ENCODE results near the gene TRAPPC1. TPM values are rescaled to one million over a fixed set of nuclear protein-coding genes. Genes with fewer than 3 reads are reported as not detected.

TRAPPC1 gene
- total RNA-seq, 1 donor from 2014 or later = 16.8 TPM

DNA sequence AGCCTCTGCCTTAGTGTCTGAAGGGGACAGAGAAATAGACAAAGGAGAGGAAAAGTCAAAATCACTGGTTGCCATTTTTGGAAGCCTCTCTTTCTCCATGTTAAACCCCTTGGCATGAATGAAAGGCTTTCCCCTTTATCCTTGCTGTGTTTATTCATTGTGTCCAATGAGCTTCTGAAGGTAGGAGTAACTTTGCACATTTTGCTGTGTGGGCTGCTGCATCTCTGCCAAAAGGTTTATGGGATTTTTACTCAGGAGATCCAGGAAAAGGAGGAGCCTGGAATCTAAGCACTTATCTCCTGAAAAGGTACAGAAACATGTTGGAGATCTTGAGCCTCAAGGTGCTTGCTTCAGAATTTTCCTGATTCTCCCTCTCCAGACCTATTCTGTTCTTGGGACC lies 4.1 kb upstream of the TRAPPC1 start:
- TF ChIP-seq, protein P1, sequence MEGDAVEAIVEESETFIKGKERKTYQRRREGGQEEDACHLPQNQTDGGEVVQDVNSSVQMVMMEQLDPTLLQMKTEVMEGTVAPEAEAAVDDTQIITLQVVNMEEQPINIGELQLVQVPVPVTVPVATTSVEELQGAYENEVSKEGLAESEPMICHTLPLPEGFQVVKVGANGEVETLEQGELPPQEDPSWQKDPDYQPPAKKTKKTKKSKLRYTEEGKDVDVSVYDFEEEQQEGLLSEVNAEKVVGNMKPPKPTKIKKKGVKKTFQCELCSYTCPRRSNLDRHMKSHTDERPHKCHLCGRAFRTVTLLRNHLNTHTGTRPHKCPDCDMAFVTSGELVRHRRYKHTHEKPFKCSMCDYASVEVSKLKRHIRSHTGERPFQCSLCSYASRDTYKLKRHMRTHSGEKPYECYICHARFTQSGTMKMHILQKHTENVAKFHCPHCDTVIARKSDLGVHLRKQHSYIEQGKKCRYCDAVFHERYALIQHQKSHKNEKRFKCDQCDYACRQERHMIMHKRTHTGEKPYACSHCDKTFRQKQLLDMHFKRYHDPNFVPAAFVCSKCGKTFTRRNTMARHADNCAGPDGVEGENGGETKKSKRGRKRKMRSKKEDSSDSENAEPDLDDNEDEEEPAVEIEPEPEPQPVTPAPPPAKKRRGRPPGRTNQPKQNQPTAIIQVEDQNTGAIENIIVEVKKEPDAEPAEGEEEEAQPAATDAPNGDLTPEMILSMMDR (IDR thresholded peaks at IDR 0.05; ENCODE audit: insufficient read depth, low read length, severe bottlenecking) = no peak
- no peak for DNase-seq (ENCODE audit: low read depth)
- Histone ChIP-seq H3K27me3 (ENCODE audit: control insufficient read depth, insufficient read depth, low read length) (no peaks in the 10 kb centered on the region), H3K36me3 (ENCODE audit: control insufficient read depth, insufficient read depth, low read length) (peaks cover 19% of the 10 kb centered on the region), H3K4me3 (ENCODE audit: low read depth, low read length) (no peak overlapping the region)
- FAIRE-seq = no peak

GRCh38 chr17:7932949-7933348 lies 1.2 kb upstream of the TRAPPC1 start:
- Histone ChIP-seq H3K36me3 (ENCODE audit: control insufficient read depth, insufficient read depth, low read length) (peaks cover 12% of the 10 kb centered on the region), H3K27me3 (ENCODE audit: control insufficient read depth, insufficient read depth, low read length) (no peaks in the 10 kb centered on the region), H3K4me3 (ENCODE audit: low read depth, low read length) (peak overlapping the region; percentile 95)
- TF ChIP-seq, protein P1 (IDR thresholded peaks at IDR 0.05; ENCODE audit: insufficient read depth, low read length, severe bottlenecking) = peak; percentile 42
- DNase-seq (ENCODE audit: low read depth) = peak; percentile 40
- FAIRE-seq = no peak

DNA sequence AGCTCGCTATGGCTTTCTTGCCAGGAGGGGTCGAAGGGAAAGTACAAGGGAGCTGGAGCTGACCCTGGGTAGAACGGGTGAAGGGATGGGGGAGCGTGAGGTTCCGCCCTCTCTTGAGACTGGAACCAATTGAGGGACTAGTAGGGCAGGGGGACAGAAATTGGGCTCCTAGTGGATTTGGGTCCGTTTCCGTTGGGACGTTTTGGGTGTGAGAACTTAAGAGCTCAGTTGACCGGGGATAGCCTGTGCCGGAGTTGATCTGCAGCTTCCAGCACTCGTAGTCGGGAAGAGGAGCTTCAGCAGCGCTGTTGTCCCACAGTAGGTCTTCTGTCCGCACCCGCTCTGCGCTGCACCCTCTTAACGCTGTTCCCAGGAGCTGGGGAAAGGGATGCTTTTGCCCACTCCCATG lies 741 bp upstream of the TRAPPC1 start:
- no peak for FAIRE-seq
- peak; percentile 18 for DNase-seq (ENCODE audit: low read depth)

GRCh38 chr17:7930841-7931631 lies 710 bp downstream of the TRAPPC1 start:
- TF ChIP-seq, protein P1 (IDR thresholded peaks at IDR 0.05; ENCODE audit: insufficient read depth, low read length, severe bottlenecking) = no peak
- Histone ChIP-seq H3K36me3 (ENCODE audit: control insufficient read depth, insufficient read depth, low read length) (peaks cover 6% of the 10 kb centered on the region), H3K27me3 (ENCODE audit: control insufficient read depth, insufficient read depth, low read length) (no peaks in the 10 kb centered on the region), H3K4me3 (ENCODE audit: low read depth, low read length) (peak overlapping the region; percentile 95)
- DNase-seq (ENCODE audit: low read depth) (no peak), FAIRE-seq (no peak)

More for the DNA sequence above, 741 bp upstream of the TRAPPC1 start:
- Histone ChIP-seq H3K4me3 (ENCODE audit: low read depth, low read length) (peak overlapping the region; percentile 95), H3K27me3 (ENCODE audit: control insufficient read depth, insufficient read depth, low read length) (no peaks in the 10 kb centered on the region), H3K36me3 (ENCODE audit: control insufficient read depth, insufficient read depth, low read length) (peaks cover 12% of the 10 kb centered on the region)
- TF ChIP-seq, protein P1 (IDR thresholded peaks at IDR 0.05; ENCODE audit: insufficient read depth, low read length, severe bottlenecking) = no peak

GRCh38 chr17:7929158-7930023 lies 2.4 kb downstream of the TRAPPC1 start, which contains the start of gene KCNAB3:
KCNAB3 (minus strand) TSS chr17:7929856; CDS start chr17:7929435, 421 bp downstream.
- Histone ChIP-seq H3K27me3 (ENCODE audit: control insufficient read depth, insufficient read depth, low read length) (no peaks in the 10 kb centered on the region), H3K36me3 (ENCODE audit: control insufficient read depth, insufficient read depth, low read length) (peaks cover 1% of the 10 kb centered on the region), H3K4me3 (ENCODE audit: low read depth, low read length) (no peak within 1 kb of the TSS)
- TF ChIP-seq, protein P1 (IDR thresholded peaks at IDR 0.05; ENCODE audit: insufficient read depth, low read length, severe bottlenecking) = no peak
- DNase-seq (ENCODE audit: low read depth) (peak; percentile 58), FAIRE-seq (no peak)
